K562 (cell line): ENCODE data around the gene MRM2. TPM values are rescaled to one million over a fixed set of nuclear protein-coding genes. Genes with fewer than 3 reads are reported as not detected.

Source experiments
- ATF3 ChIP-seq, 2 experiments: fragments of 450-650 bp in 1 of 2; sonication (generic) in 1 of 2; formaldehyde crosslinking in 1 of 2; IDR thresholded peaks in 1 of 2; conservative IDR thresholded peaks in 1 of 2; 2 replicates each; pipeline versions ENCODE4 v1.6.1 to v1.8.1; 2016 to 2023; ENCODE audit warnings: mild to moderate bottlenecking in 2 of 2, moderate library complexity in 2 of 2, inconsistent platforms in 1 of 2, missing genetic modification reagents in 1 of 2
- BRCA1 ChIP-seq, 2 experiments: fragments of 450-650 bp in 1 of 2; sonication (generic) in 1 of 2; formaldehyde crosslinking in 1 of 2; IDR thresholded peaks; 2 replicates each; pipeline versions ENCODE4 v1.5.0 to v1.6.1; 2017 to 2020; ENCODE audit warnings: mild to moderate bottlenecking in 1 of 2, missing genetic modification reagents in 1 of 2
- CAMTA2 ChIP-seq: fragments of 250-450 bp; sonication (Bioruptor Pico); conservative IDR thresholded peaks from 2 replicates; pipeline ENCODE4 v1.5.1; 2022
- CHD4 ChIP-seq: fragments of 200-600 bp; sonication (generic); IDR thresholded peaks from 3 replicates; pipeline ENCODE4 v1.6.1; 2012; ENCODE audit warnings: low read depth, mild to moderate bottlenecking, mixed read lengths, low read length, inconsistent platforms; ENCODE audit not compliant: insufficient read depth, insufficient replicate concordance, poor library complexity, severe bottlenecking
- CLOCK ChIP-seq: fragments of 250-450 bp; sonication (Bioruptor Pico); IDR thresholded peaks from 2 replicates; pipeline ENCODE4 v1.4.0; 2020; ENCODE audit warnings: mild to moderate bottlenecking, moderate library complexity, borderline replicate concordance
- DNMT1 ChIP-seq: fragments of 450-650 bp; IDR thresholded peaks from 2 replicates; pipeline ENCODE4 v1.6.1; 2016; ENCODE audit warnings: antibody characterized with exemption, mild to moderate bottlenecking
- HBP1 ChIP-seq: fragments of 450-650 bp; formaldehyde crosslinking; IDR thresholded peaks from 2 replicates; pipeline ENCODE4 v1.4.0; 2022; ENCODE audit warnings: missing genetic modification characterization
- KLF1 ChIP-seq: fragments of 450-650 bp; IDR thresholded peaks from 2 replicates; pipeline ENCODE4 v1.6.1; 2016; ENCODE audit warnings: missing genetic modification characterization, missing compliant biosample characterization
- NCOA2 ChIP-seq, 2 experiments: fragments of 450-650 bp; IDR thresholded peaks; 2 replicates each; pipeline ENCODE4 v1.6.1; 2018; ENCODE audit warnings: mild to moderate bottlenecking in 2 of 2, moderate library complexity in 1 of 2; ENCODE audit not compliant: partially characterized antibody in 2 of 2
- POLR2H ChIP-seq: IDR thresholded peaks from 2 replicates; pipeline ENCODE4 v1.6.1; 2016; ENCODE audit warnings: missing genetic modification characterization, low read depth, mild to moderate bottlenecking, control low read depth, missing compliant biosample characterization, moderate library complexity
- PYGO2 ChIP-seq: fragments of 450-650 bp; IDR thresholded peaks from 2 replicates; pipeline ENCODE4 v1.6.1; 2016; ENCODE audit warnings: mild to moderate bottlenecking, missing genetic modification characterization, moderate library complexity, missing compliant biosample characterization
- SLC30A9 ChIP-seq: fragments of 250-450 bp; sonication (Bioruptor Pico); IDR thresholded peaks from 2 replicates; pipeline ENCODE4 v1.8.0; 2022; ENCODE audit warnings: mild to moderate bottlenecking, moderate library complexity
- YBX1 ChIP-seq: fragments of 450-650 bp; IDR thresholded peaks from 2 replicates; pipeline ENCODE4 v1.7.1; 2016; ENCODE audit warnings: mild to moderate bottlenecking
- ZC3H8 ChIP-seq: fragments of 450-650 bp; IDR thresholded peaks from 2 replicates; pipeline ENCODE4 v1.6.1; 2017
- ZNF311 ChIP-seq: fragments of 250-450 bp; sonication (Bioruptor Pico); IDR thresholded peaks from 2 replicates; pipeline ENCODE4 v1.4.0; 2020; ENCODE audit warnings: mild to moderate bottlenecking, moderate library complexity
- ZNF507 ChIP-seq: conservative IDR thresholded peaks from 2 replicates; pipeline ENCODE4 v1.6.1; 2017; ENCODE audit warnings: missing genetic modification characterization, missing compliant biosample characterization
- ZNF57 ChIP-seq: fragments of 450-650 bp; formaldehyde crosslinking; IDR thresholded peaks from 2 replicates; pipeline ENCODE4 v1.4.0; 2020; ENCODE audit warnings: mild to moderate bottlenecking, moderate library complexity
- polyA plus RNA-seq, 8 experiments: library from polyadenylated mRNA; depleted of rRNA in 4 of 8; stranded (reverse) in 5 of 8; unstranded in 3 of 8; fragments of >200 nt; fragmentation: Nextera tagmentation in 2 of 8; fragmentation: Illumina TruSeq in 1 of 8; extraction: Ambion mirVana in 2 of 8; extraction: Trizol in 1 of 8; gene quantifications; 2 replicates each; pipeline versions ENCODE4 v1.2.1 to v1.2.3, GENCODE V29; 2011 to 2014; ENCODE audit warnings: inconsistent platforms in 1 of 8, missing spikeins in 1 of 8
- total RNA-seq, 7 experiments: library from RNA; depleted of rRNA in 6 of 7; stranded (reverse); fragments of >200 nt in 6 of 7; fragmentation: Illumina TruSeq in 2 of 7; extraction: Trizol in 2 of 7; gene quantifications; 2 replicates each; pipeline versions ENCODE4 v1.2.1 to v1.2.3, GENCODE V29; 2011 to 2021; ENCODE audit warnings: low replicate concordance in 1 of 7
- TF ChIP-seq, protein P1 (sequence below): fragments of 450-650 bp; IDR thresholded peaks from 2 replicates; pipeline ENCODE4 v1.6.1; 2017; ENCODE audit warnings: mild to moderate bottlenecking, moderate library complexity

MRM2 gene
- total and polyA plus RNA-seq, 9 of the 15 experiments (the other 6 are each of a cell fraction or from before 2014, with no cell fraction given): 32.4 to 116 (median 50.5) TPM

DNA sequence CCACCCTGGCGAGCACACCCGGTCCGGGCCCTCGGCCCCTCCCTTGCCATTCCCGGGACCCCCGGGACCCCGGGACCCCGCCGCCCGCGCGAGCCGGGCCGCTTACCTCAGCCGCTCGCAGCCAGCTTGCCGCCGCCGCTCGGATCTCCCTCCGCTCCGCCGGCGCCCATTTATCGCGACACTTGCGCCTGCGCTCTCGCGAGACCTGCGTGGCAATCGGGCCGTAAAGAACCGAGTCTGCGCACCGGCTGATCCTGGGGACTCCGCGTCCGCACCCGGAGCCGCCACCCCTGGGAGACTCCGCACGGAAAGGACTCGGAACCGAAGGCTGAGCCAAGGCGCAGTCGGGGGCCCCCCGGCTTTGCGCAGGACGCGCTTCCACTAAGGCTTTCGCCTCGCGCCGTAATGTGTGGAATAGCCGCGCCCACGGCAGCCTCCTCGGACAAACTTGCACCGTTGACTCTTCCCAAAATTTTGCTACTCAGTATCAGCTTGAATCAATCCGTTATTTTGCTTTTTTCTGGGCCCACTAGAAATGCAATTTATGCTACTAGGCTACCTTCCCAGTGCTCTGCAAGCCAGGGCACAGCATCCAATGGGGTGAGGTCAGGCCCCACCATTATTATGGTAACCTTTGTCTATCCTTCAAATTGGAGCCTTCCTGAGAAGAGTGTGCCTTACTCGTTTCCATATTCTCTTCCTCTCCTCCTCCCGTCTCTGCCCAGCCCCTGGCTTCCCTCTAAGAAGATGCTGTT, 9.1 kb downstream of the MRM2 start, which contains the start of gene MAD1L1 (continued):
- TF ChIP-seq HBP1 (CRISPR knock-in tag) (no peak), ZNF507 (tag) (no peak), ATF3 (IDR thresholded peaks at IDR 0.05) (no peak), ATF3 (CRISPR knock-in tag; conservative IDR thresholded peaks at IDR 0.05) (peak; percentile 61; the same call in 1 of the 2 replicates), CAMTA2 (CRISPR knock-in tag) (no peak), POLR2H (tag) (no peak), KLF1 (tag) (no peak), YBX1 (no peak), NCOA2 (IDR thresholded peaks at IDR 0.05; ENCODE audit: partially characterized antibody in 2 of 2) (no peak), ZC3H8 (no peak), DNMT1 (no peak), CLOCK (CRISPR knock-in tag) (no peak), ZNF311 (CRISPR knock-in tag) (no peak), CHD4 (no peak), BRCA1 (IDR thresholded peaks at IDR 0.05) (no peak), BRCA1 (CRISPR knock-in tag; IDR thresholded peaks at IDR 0.05) (no peak), ZNF57 (no peak), SLC30A9 (no peak), PYGO2 (no peak)
- TF ChIP-seq, protein P1, sequence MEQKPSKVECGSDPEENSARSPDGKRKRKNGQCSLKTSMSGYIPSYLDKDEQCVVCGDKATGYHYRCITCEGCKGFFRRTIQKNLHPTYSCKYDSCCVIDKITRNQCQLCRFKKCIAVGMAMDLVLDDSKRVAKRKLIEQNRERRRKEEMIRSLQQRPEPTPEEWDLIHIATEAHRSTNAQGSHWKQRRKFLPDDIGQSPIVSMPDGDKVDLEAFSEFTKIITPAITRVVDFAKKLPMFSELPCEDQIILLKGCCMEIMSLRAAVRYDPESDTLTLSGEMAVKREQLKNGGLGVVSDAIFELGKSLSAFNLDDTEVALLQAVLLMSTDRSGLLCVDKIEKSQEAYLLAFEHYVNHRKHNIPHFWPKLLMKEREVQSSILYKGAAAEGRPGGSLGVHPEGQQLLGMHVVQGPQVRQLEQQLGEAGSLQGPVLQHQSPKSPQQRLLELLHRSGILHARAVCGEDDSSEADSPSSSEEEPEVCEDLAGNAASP: no peak
